NCI-H226 (cell line): ENCODE data around the gene SSX2IP.
A peak's percentile ranks its signal among the peaks of the same experiment; 100 is the strongest.
"Not testable (repeated sequence)": the region's sequence is repeated elsewhere in the genome, so short reads cannot be mapped to it uniquely, and the experiment has no call there.

ENCODE experiments used
- DNase-seq: peaks from one replicate; pipeline ENCODE4 v3.0.0-alpha.2; 2015

The SSX2IP gene

GRCh38 chr1:84613887-84614286 lies 76.4 kb downstream of the SSX2IP start:
- DNase-seq, result no peak

- no peak for DNase-seq
Measured at GRCh38 chr1:84613026-84613425, 77.2 kb downstream of the SSX2IP start.

GRCh38 chr1:84611796-84612195 lies 78.5 kb downstream of the SSX2IP start:
- DNase-seq, result no peak

DNA sequence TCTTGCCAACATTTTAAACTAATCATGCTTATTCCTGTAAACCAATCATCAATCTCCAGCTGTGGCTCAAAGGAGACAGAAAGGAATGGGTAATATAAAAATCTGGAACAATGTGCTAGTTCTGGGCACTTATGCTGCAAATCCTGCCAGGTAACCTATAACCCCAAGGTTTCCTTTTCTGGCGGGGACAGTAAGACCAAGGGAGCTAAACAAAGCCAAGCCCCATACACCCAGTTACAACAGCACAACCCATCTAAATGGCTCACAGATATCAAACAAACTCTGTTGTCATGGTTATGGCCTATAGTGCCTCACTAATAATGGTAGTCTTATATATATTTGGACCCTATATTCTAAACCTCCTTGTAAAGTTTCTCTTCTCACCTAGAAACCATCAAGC lies 79.2 kb downstream of the SSX2IP start:
- no peak for DNase-seq

DNA sequence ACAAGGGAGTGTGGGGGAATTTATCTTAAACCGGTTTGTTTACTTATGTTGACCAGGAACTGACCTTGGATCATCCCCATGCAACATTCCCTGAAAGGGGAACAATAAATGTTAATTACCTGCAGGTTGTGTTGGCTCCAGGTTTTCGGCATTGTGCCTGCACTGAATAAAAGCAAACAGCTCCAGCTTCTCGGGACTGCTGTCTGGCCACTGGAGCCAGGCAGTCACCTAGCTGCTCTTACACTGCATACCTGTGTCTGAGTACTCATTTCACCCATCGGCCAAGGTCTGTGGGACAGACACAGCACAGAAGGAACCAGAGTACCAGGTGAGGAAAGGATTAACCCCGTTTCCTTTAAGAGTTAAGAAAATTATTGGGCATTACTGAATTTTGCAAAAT lies 83.3 kb downstream of the SSX2IP start:
- DNase-seq, result no peak

GRCh38 chr1:84605157-84605556 lies 85.1 kb downstream of the SSX2IP start:
- DNase-seq, result no peak

DNA sequence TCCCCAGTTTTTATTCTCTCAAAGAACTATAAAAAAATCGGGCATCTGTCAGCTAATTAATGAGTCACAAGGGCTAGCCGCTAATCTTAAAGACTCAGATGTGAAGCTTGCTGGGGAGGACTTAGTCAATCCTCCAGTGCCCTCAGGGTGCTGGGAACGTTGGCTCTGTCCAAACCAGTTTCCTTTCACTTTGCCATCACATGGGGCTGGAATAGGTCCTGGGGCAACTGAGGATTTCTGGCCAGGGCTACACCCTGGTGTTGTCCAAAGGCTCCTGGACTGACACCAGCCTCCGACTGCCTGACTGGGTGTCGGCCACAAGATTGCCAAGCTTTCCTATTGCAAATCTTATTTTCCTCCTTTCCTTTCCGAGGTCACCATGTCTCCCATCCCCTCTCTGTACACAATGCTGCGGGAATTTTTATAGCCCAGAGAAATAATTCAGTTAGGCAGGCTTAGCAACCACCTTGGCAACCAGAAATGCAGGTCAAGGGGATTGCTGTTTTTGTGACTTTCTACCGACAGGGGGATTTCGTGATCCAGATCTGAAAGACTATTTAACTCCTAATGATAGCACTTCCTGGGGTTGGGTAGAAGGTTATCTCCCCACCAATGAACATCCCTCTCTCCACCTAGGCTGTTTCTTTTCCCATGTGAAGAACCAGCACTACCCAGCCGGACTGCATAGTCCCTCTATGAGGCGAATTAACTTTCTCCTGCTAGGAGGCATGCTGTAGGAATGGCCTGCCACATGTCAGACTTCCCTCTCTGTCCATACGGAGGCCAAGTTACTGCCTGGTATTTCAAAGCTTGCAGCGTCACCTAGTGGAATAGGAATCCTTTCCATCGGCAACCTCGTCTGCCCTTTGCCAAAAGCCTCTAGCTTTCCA lies 86.1 kb downstream of the SSX2IP start:
- peak; percentile 93 for DNase-seq

GRCh38 chr1:84603223-84603622 lies 87.0 kb downstream of the SSX2IP start:
- DNase-seq, result peak; percentile 80

- no peak for DNase-seq
Measured at GRCh38 chr1:84600796-84601195, 89.5 kb downstream of the SSX2IP start.

DNA sequence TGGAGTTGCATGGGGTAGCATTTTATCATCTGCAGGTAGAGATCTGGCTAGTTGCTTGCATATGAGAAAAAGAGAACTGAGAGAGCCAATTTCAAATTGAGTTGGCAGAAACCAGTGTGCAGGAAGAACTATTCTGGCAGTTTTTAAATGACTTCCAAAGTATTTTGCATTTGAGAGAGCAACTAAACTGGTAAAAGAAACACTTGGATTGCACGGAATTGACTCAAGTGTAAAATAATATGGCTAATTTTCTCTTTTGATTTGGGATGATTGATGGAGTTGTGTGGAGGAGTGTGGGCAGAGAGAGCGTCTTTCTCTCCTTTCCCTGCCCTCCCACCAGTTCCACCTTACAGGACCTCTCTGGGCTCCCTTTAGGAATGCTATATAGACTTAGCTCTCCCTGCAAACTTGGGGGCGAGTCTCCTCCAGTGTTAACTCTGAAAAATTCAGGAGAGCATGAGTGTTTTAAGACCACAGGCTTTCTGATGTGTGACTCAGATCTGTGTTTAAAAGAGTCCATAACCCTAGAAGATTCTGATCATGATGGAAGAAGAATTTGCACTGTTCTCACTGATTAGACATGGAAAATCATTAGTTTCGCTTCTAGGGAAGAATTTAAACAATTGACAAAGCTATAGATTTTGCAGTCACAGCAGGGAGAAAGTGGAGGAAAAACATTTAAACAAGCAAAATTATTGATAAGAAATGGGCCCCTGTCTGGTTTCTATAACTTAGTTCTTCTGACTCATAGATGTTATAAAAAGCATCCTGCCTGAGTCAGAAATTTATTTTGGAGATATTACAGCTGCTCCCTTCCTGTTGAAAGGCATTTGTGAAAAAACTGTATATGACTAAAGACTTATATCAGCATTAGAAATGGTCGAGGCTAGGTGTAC lies 91.2 kb downstream of the SSX2IP start:
- DNase-seq, result peak; percentile 73

DNA sequence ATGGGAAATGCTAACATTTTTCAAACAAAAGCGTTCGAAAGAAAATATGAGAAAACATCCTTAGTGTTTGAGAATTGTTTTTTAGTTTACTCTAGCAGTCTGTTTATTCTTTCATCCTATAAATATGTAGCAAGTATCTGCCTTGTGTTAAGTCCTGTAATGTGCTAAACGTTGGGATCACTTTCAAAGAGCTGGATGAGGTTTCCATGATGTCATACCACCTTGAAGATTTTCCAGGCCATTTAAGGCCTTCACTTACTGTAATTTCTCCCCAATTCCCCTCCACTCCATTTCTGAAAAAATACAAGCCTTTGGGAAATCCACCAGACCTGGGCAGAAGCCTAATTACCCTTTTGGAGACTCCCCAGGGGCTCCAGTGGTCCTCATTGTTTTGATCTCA lies 91.8 kb downstream of the SSX2IP start:
- no peak for DNase-seq

DNA sequence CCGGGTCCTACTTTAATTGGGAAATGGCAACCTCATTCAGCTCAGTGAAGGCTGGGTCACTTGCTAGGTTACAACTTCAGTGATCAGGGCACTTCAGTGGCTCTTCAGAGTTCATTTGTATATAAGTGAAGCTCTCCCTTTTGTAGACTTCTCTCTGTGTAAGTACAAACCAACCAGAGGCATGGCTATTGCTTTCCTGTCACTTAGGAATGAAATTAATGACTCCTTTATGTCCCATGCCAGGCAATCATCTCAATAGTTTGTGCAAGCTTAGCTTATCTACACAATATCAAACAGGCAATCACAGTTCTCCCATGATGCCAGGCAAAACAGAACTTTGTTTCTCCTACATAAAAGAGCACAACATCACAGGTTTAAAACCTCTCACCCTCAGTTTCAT lies 93.2 kb downstream of the SSX2IP start:
- no peak for DNase-seq

DNA sequence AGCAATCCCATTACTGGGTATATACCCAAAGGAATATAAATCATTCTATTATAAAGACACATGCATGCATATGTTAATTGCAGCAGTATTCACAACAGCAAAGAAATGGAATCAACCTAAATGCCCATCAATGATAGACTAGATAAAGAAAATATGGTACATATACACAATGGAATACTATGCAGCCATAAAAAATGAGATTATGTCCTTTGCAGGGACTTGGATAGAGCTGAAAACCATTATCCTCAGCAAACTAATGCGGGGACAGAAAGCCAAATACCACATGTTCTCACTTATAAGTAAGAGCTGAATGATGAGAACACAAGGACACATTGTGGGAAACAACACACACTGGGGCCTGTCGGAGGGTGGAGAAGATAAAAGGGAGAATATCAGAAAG lies 95.3 kb downstream of the SSX2IP start:
- not testable (repeated sequence) for DNase-seq
